ENCODE data around the gene GFRA1. TPM values are rescaled to one million over a fixed set of nuclear protein-coding genes. Genes with fewer than 3 reads are reported as not detected.

GFRA1 gene
- polyA plus RNA-seq, 2 of the 4 experiments (the other 2 are of a cell fraction) = 4.0 to 9.5 TPM

GRCh38 chr10:116110736-116111135 lies 162.3 kb downstream of the GFRA1 start:
- CTCF ChIA-PET = no interaction called here
- FAIRE-seq (no peak), ATAC-seq (no peak), DNase-seq (ENCODE audit: low read depth in 1 of 2, low spot score in 1 of 2) (no peak)
- Histone ChIP-seq H3K4me2 (no peak overlapping the region), H3K4me1 (peaks cover 8% of the 10 kb centered on the region; the same call in 1 of the 3 replicates), H3K4me3 (no peak overlapping the region), H3K27ac (no peak overlapping the region), H3K9me3 (no peaks in the 10 kb centered on the region)
- WGBS (ENCODE audit: missing lambda C conversion rate) = 48% methylated on average over 4 of the region's 4 CpGs
- POLR2A ChIA-PET = no interaction called here
- TF ChIP-seq ZC3H11A (IDR thresholded peaks at IDR 0.05) (no peak), POLR2AphosphoS2 (conservative IDR thresholded peaks at IDR 0.05; ENCODE audit: low read length) (no peak), BHLHE40 (IDR thresholded peaks at IDR 0.05; ENCODE audit: low read depth, low read length) (no peak), MAZ (IDR thresholded peaks at IDR 0.05; ENCODE audit: borderline replicate concordance, low read depth, low read length) (no peak), HOXB5 (CRISPR knock-in tag; IDR thresholded peaks at IDR 0.05) (no peak), CBX2 (IDR thresholded peaks at IDR 0.05; ENCODE audit: borderline replicate concordance, low read depth) (no peak), HOXA7 (CRISPR knock-in tag; IDR thresholded peaks at IDR 0.05) (no peak), PBX3 (IDR thresholded peaks at IDR 0.05) (no peak), NFE2L2 (conservative IDR thresholded peaks at IDR 0.05; ENCODE audit: low read length) (no peak), RARB (CRISPR knock-in tag; IDR thresholded peaks at IDR 0.05) (no peak), POLR2A (IDR thresholded peaks at IDR 0.05; ENCODE audit: low read length) (no peak), CTCF (IDR thresholded peaks at IDR 0.05) (no peak), TFCP2L1 (CRISPR knock-in tag; IDR thresholded peaks at IDR 0.05) (no peak), CHD2 (IDR thresholded peaks at IDR 0.05; ENCODE audit: low read length, partially characterized antibody) (no peak), CBX8 (IDR thresholded peaks at IDR 0.05) (no peak), KDM5A (IDR thresholded peaks at IDR 0.05) (no peak)

GRCh38 chr10:116109881-116110280 lies 163.1 kb downstream of the GFRA1 start:
- DNase-seq (ENCODE audit: low read depth in 1 of 2, low spot score in 1 of 2) (no peak), FAIRE-seq (no peak), ATAC-seq (no peak)
- H3K4me1 ChIP-seq = peaks cover 8% of the 10 kb centered on the region; the same call in 1 of the 3 replicates
- no peak overlapping the region for H3K4me2 ChIP-seq
- no CpG with 5 or more reads among the region's 2 CpGs for WGBS (ENCODE audit: missing lambda C conversion rate)
- no peak overlapping the region for H3K4me3 ChIP-seq
- no peaks in the 10 kb centered on the region for H3K9me3 ChIP-seq
- no peak for TF ChIP-seq FOXS1 (CRISPR knock-in tag; IDR thresholded peaks at IDR 0.05)
- no peak for TF ChIP-seq FOSL2 (IDR thresholded peaks at IDR 0.05)
- no peak for TF ChIP-seq FOSL2 (CRISPR knock-in tag; IDR thresholded peaks at IDR 0.05)
- no peak for TF ChIP-seq RAD21 (conservative IDR thresholded peaks at IDR 0.05 in 1 of 2, IDR thresholded peaks at IDR 0.05 in 1 of 2)
- no peak for TF ChIP-seq RNF2 (IDR thresholded peaks at IDR 0.05; ENCODE audit: borderline replicate concordance, low read depth)
- TF ChIP-seq ZC3H11A (IDR thresholded peaks at IDR 0.05) = no peak
- no peak for TF ChIP-seq ELK1 (IDR thresholded peaks at IDR 0.05; ENCODE audit: low read depth, low read length)
- no peak for TF ChIP-seq CBX8 (IDR thresholded peaks at IDR 0.05)
- TF ChIP-seq NR3C1 (IDR thresholded peaks at IDR 0.05) = no peak
- TF ChIP-seq HOXB13 (CRISPR knock-in tag; IDR thresholded peaks at IDR 0.05; ENCODE audit: low read depth) = no peak
- TF ChIP-seq RARB (CRISPR knock-in tag; IDR thresholded peaks at IDR 0.05) = no peak
- TF ChIP-seq POLR2A (IDR thresholded peaks at IDR 0.05; ENCODE audit: low read length) = no peak
- no peak for TF ChIP-seq FOSB (CRISPR knock-in tag; IDR thresholded peaks at IDR 0.05)
- no peak for TF ChIP-seq ZNF302 (CRISPR knock-in tag; IDR thresholded peaks at IDR 0.05)
- TF ChIP-seq BHLHE40 (IDR thresholded peaks at IDR 0.05; ENCODE audit: low read depth, low read length) = no peak
- TF ChIP-seq PBX3 (IDR thresholded peaks at IDR 0.05) = no peak
- no peak for TF ChIP-seq REST (IDR thresholded peaks at IDR 0.05)
- CTCF ChIA-PET = interaction anchor here (1.0 kb wide), 1 partner anchor 18 kb away, joined by 3 read pairs; no protein-coding TSS in a partner anchor
- no peak overlapping the region for H3K27ac ChIP-seq
- POLR2A ChIA-PET = no interaction called here
